Activated naive CD8-positive, alpha-beta T cell treated with anti-CD3 and anti-CD28 coated beads, Interleukin-2, amount 50 U/mL, for 16 hours (primary cell): ENCODE data around the gene RAD21L1.
"Not testable (repeated sequence)": the region's sequence is repeated elsewhere in the genome, so short reads cannot be mapped to it uniquely, and the experiment has no call there.

ENCODE experiments used
- DNase-seq: peaks from one replicate; pipeline ENCODE4 v3.0.0-alpha.2; 2020; ENCODE audit warnings: low read depth, low spot score

The RAD21L1 gene

DNA sequence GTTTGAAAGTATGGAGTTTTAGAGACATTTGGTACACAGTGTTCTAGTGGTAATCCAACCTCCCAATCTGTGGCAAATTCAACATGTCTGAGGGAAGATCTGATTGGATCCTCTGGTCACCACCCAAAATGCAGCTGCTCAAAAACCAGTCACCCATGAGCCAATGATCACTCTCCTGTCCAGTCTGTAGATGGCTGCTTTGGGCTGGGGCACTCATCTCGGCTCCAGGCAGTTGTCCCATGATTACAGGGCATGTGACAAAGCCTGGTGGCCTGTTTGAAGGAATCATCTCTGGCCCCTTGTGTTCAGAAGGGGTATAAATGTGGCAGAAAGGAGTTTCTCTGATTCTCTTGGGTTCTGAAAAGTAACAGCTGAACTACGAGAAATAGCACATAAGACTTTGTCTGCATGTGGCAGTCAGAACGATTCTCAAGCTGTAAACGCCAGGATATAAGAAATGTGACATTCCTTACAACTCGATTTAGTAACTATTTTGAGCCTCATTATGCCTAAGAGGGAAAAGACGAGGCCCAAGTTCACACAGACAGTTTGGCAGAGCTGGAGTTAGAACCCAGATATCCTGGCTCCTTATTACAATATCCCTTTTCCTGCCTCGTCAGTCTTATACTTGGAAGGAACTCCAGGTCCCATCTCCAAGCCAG, 26.5 kb upstream of the RAD21L1 start:
- no peak for DNase-seq

DNA sequence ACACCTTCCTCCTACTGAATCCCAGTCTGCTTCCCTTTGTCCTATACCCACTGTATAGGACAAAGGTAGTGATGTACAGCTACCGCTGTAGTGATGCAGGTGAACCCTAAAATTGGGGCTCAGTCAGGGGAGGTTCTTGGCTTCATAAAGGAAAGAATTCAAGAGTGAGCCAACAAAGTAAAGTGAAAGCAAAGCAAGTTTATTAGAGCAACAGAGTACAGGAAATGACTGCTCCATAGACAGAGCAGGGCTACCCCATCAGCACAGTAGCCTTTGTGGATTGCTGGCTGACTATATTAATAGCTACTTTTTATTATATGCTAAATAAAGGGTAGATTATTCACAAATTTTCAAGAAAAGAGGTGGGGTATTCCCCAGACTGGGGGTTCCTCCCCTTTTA, 25.9 kb upstream of the RAD21L1 start:
- DNase-seq = no peak

DNA sequence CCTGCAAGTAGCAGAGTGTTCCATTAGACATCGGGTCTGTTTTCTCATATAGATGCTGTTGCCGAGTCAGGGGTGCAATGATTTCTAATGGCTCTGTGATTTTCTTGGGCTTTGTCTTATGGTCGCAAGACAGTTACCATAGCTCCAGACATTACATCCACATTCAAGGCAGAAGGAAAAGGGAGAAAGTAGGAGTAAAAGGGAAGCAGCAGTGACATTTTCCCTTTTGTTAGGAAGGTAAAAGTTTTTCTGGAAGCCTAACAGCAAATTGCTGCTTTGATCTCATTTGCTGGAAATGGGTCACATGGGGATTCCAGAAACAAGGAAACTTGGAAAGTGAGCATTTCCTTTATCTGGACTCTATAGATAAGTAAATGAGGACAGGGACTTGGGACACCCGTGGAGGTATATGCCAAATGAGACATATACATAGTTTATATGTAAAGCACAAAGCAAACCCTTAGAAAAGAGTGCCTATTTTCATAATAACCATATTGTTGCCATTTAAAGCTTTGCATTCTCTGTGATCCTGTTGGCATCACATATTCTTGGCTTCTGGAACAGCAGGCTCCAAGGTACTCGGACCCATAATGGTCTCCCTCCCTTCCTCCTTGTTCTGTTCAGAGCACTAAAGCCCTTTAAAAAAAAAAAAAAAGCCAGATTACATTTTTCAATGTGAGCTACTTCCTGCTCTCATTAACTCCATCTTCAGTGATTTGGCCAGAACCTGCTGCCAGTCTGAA, 22.9 kb upstream of the RAD21L1 start, which contains the start of gene C20orf202:
Gene C20orf202 (plus strand): TSS at position 693 of the 743 bp plus-strand sequence. CDS start 132 bp downstream, outside the sequence.
- no peak for DNase-seq

DNA sequence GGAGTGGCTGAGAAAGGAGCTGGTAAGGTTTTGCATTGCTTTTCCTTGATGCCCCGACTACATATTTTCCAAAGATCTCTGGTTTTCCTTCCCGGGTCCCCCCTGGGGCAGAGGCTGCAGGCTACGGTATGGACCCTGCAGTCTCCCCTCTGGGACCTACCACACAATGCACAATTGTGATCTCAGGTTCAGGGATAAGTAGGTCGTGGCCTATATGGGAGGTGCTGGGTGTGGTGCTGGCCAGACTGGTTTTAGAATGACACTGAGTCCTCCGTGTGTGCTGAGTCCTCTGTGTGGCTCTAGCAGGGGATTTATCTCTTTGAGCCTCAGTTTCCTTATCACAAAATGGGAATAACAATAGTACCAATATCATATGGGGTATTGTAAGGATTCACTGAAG, 22.2 kb upstream of the RAD21L1 start:
- no peak for DNase-seq

DNA sequence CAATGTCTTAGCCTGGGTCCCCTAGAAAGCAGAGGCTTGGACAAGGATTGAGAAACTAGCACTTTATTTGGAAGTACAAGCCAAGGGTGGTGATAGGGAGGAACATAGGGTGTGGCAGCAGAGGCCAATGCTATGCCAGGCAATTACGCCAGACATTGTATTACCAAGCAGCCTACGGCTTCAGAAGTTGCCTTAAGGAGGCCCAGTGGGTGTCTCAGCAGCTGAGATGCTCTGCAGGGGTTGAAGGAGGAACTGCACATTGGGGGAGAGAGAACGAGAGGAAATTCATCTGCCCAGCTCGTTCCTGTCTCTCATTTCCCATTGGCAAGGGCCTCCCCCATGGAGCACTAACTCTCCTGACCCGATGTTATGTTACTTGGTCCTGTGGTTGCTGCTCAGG, 21.7 kb upstream of the RAD21L1 start:
- no peak for DNase-seq

DNA sequence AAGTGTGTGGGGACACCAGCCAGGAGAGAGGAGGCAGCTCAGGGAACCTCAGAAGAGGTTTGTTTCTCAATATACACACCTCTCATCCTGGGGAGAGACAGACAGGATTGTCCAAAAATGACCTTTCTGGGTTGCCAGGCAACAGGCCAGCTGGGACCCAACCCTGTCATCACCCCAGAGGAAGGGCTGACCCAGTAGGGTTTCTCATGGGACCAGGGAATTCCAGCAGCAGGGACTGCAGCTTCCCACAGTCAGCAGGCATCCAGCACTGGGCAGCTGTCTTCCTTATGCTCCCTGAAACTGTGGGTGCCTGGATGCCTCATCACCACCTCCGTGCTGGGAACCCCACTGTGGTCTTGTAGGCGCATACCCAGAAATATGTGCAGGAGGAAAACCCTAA, 21.3 kb upstream of the RAD21L1 start:
- no peak for DNase-seq

DNA sequence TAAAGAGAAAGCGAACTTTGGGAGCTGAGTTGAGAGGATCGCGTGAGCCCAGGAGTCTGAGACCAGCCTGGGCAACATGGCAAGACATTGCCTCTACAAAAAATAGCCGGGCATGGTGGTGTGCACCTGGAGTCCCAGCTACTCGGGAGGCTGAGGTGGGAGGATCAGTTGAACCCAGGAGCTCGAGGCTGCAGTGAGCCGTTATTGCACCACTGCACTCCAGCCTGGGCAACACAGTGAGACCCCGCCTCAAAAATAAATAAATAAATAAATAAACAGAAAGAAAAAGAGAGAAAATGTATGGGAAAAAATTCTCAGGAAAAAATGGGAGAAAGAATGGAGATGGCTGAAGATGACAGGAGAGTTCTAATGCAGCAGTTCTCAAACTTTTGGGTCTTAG, 20.0 kb upstream of the RAD21L1 start:
- no peak for DNase-seq

DNA sequence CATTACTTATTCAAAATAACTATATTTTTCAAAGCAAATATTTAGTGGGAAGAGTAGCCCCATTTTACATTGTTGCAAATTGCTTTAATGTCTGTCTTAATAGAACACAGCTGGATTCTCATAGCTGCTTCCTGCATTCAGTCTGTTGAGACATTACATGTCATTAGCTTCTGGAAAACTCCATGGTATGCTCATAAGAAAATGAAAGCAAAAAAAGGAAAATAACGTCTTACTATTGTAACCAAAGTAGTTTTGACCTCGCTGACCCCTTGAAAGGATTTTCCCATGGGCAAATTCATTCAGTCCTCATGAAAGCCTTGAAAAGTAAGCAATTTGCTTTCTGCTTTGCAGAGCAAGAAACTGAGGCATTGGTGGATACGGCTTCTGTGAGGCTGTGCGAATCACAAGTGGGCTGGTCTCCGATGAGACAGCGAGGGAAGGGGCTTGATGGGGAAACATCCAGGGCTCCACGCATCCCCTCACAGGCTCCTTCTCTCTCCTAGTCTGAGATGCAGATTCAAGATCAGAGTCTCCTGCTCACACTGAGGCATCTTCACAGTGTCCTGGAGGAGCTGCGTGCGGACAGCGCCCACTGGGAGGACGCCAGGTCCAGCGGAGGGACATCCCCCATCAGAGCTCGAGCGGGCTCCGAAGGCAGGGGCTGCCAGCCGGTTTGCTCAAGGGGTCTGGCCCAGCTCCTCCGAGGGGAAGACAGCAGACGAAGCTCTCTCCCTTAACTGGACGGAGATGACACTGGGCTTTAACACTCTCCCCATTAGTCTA, 19.3 kb upstream of the RAD21L1 start:
- DNase-seq = no peak

DNA sequence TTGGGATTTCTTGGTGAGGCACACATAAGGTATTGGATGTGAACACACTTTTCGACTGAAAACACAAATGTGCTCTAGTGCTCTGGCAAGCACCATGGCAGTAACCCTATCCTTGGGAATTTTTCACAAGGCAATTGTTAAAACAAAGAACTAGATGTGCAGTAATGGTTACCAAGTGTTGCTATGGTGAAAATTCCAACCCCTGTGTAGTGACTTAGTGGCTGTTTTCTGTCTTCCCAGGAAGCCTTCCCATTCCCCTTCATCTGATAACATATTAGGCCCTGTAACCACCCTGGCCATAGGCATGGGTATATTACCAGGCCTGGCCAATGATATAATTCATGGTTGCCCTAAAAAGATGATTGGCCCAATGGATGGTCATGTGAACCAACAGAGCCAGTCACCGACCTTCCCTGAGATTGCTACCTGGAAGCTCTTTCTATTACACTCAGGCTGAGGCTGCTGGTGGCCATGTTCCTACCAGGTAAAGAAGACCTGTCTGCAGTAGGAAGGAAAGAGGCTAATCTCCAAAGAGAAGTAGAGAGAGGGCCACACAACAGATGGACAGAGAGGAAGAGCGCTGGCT, 18.5 kb upstream of the RAD21L1 start:
- DNase-seq = no peak

DNA sequence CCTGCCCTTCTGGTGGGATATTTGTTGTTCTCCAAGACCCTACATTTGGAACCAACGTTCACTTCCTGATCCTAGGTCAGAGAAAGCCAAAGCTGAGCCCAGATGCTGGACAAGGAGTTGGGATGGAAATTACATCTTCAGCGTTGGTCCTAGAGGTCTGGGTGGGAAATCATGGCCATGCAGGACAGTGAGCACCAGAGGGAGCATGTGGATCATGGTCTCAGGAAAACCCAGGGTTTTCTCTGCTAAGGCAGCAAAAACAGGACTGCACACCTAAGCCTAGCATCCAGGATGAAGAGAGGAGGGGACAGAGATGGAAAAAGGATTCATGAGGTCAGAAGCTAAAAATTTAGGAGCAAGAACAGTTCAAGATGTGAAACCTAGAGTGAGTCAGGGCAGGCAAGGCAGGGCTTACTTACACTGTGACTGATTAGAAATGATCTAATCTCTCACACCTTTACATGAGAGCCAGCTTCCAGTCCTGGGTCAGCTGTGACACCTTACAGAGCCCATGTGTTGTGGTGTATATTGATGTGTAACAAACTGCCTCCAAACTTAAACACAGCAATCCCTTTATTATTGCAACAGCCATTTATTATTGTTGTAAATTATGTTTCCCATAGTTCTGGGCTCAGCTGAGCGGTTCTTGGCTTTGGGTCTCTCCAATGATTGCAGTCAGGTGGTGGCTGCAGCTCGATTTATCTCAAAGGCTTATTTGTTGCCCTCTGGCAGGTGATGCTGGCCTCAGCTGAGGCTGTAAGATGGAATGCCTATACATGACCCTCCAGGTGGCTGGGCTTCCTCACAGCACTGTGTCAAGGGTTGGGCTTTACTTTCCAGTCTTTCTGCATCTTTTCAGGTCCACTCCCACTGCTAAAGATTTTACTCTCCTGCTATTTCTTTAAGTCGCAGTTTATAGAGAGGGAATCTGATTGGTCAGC, 16.1 kb upstream of the RAD21L1 start:
- DNase-seq = no peak

DNA sequence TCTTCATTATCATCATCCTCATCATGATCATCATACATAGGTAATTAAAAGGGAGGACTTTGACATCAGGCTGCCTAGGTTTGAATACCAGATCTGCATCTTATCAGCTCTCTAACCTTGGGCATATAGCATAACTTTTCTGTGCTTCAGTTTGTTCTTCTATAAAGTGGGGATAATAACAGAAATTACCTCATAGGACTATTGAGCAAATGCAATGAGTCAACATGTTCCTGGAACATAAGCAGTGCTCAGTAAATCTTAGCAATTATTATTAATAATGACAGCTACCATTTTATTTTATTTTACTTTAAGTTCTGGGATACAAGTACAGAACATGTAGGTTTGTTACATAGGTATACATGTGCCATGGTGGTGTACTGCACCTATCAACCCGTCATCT, 15.3 kb upstream of the RAD21L1 start:
- DNase-seq = no peak

DNA sequence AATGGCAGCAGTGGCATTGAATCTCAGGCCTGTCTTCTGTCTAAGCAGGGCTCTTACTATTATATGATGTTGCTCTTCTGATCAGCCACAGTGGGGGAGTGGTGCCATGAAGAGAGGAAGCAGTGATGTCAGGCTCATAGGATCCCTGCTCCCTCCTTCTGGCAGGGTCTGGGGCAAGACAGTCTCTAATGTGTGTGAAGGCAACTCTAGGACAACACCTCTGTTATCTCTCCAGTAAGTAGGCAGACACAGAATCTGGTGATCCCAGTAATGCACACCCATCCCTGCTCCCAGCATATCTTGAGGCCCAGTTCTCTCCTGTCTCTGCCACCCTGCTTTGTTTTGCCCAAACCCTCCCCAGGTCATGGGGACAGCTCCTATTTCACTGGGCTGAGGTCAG, 13.8 kb upstream of the RAD21L1 start:
- DNase-seq = no peak

DNA sequence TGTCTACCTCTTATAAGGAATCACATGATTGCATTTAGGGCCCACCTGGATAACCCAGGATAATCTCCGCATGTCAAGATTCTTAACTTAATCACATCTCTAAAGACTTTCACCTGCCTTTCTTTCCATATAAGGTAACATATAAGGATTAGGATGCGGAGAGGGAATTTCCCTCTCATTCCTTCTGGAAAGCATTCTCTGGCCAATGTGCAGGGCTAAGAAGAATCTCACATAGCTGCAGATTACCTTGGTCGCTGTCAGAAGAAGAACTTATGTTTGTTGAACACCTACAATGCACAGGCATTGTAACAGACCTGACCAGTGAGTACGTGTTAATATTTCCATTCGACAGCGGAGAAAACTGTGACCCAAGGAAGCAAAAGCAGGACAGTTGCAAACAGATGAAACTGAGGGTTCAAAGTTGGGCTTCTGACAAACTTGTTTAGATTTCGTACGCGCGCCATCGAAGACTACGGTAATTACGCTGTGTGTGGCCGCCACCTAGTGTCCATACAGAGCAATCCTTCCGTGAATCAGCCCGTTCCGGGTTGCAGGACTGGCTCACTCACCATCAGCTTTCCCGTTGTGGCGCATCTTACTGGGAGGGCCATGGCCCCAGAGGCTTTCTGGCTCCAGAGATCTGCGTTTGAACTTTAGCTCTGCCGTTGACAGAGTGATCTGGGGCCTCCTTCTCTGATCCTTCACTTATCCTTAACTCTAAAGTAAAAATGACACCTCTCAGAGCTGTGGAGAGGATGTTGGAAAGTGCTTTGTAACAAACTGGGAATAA, 13.0 kb upstream of the RAD21L1 start:
- DNase-seq = peak; percentile 40

DNA sequence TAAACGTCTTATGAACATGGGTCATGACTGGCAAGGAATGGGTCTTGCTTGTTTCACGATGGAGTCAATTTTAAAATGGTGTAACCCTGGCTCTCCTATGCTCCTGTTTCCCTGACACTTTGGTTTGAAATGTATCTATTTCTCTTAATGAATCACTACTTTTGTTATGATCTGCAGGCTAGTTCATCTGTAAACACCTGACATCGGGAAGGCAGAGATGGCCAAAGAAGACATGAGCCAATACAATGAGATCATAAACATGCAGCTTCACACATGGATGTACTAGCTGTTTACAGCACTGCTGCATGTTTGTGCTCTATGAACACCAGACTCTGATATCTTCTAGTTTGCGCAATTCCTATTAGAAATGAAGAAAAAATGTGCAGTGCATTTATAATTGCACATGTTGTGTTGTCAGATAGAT, 11.0 kb upstream of the RAD21L1 start:
- no peak for DNase-seq

DNA sequence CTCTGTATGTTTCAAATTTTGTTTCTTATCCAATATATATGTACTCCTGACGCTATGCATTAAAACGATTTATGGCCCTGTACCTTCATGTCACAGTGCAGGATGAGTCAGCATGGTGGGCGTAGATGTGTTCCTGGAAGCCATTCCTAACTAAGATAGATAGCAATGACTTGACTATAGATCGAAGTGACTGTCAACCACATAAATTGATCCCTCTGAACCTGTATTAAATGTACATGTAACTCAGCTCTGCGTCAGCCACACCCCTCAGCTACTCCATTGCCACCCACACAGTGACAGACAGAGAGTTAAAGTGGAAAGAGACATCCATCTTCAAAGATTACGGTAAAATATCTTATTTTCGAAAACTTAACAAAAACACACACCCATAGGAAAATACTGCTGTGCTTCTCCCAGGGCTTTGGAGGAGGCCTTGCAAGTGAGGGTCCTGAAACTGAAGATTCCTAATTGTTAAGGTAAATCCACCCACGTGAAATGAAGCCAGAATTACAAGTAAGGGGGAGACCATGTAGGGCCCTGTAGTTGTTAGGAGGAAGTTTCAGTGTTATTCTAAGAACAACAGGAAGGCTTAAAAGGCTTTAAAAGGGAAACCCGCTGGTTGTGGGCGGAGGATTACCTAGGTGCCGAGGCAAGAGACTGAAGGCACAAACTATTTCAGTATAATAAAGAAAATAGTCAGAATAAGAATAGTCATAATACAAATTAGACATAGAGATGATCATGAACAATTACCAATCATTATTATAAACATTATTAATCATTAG, 10.3 kb upstream of the RAD21L1 start:
- DNase-seq = peak; percentile 29

DNA sequence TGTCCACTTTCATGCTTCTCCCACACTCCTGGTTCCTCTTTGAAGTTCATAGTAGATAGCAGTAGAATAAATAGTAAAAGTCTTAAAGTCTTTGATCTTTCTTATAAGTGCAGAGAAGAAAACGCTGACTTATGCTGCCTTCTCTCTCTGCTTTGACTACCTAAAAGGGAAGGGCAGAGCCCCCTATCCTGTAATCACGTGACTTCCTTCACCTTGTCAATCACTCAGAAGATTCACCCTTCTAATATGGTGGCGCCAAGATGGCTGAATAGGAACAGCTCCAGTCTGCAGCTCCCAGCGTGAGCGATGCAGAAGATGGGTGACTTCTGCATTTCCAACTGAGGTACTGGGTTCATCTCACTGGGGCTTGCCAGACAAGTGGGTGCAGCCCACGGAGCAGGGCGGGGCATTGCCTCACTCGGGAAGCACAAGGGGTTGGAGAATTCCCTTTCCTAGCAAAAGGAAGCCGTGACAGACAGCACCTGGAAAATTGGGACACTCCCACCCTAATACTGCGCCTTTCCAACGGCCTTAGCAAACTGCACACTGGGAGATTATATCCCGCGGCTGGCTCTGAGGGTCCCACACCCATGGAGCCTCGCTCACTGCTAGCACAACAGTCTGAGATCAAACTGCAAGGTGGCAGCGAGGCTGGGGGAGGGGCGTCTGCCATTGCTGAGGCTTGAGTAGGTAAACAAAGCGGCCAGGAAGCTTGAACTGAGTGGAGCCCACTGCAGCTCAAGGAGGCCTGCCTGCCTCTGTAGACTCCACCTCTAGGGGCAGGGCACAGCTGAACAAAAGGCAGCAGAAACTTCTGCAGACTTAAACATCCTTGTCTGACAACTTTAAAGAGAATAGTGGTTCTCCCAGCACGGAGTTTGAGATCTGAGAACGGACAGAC, 9.1 kb upstream of the RAD21L1 start:
- not testable (repeated sequence) for DNase-seq

DNA sequence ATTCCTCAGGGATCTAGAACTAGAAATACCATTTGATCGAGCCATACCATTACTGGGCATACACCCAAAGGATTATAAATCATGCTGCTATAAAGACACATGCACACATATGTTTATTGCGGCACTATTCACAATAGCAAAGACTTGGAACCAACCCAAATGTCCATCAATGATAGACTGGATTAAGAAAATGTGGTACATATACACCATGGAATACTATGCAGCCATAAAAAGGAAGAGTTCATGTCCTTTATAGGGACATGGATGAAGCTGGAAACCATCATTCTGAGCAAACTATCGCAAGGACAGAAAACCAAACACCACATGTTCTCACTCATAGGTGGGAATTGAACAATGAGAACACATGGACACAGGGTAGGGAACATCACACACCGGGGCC, 3.1 kb upstream of the RAD21L1 start:
- not testable (repeated sequence) for DNase-seq

DNA sequence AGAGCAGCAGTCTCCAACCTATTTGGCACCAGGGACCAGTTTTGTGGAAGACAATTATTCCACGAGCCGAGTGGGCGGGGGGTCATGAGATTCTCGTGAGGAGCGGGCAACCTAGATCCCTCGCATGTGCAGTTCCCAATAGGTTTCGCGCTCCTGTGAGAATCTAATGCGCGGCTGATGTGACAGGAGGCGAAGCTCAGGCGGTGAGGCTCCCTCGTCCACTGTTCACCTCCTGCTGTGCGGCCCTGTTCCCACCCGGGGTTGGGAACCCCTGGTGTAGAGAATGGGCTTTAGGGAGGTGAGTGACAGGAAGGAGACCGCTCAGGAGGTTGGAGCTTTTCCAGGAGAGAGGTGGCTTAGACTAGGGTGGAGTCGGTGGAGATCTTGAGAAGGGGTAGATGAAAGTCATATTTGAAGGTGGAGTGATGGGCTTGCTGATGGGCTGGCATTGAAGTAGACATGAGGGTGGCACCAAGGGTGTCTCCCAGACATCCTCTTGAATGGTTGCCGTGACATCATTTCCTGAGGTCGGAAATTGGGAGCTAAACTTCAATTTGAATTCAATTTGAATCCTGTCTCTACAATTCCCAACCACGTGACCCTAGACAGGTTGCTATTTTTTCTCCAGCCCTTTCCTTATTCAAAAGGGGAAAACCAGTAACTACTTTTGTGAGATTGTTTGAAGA, 1.5 kb upstream of the RAD21L1 start:
- no peak for DNase-seq
